NCI-H1105 (cell line): Measurements from ENCODE around the gene FAR2.
A peak's percentile ranks its signal among the peaks of the same experiment; 100 is the strongest.
"Not testable (repeated sequence)": the region's sequence is repeated elsewhere in the genome, so short reads cannot be mapped to it uniquely, and the experiment has no call there.

ENCODE experiments used
- DNase-seq: peaks from one replicate; lab custom pipeline; 2025; lab: John Stamatoyannopoulos, UW

The FAR2 gene

GRCh38 chr12:29152981-29153630 lies 4.0 kb downstream of the FAR2 start:
- DNase-seq = peak; percentile 67

- DNase-seq = no peak
Observed at GRCh38 chr12:29155079-29155478, 6.0 kb downstream of the FAR2 start.

GRCh38 chr12:29157486-29157946 lies 8.4 kb downstream of the FAR2 start:
- no peak for DNase-seq

GRCh38 chr12:29158115-29158763 lies 9.2 kb downstream of the FAR2 start:
- no peak for DNase-seq

- no peak for DNase-seq
Observed at GRCh38 chr12:29159661-29160060, 10.6 kb downstream of the FAR2 start.

- no peak for DNase-seq
Observed at GRCh38 chr12:29160230-29160629, 11.2 kb downstream of the FAR2 start.

- no peak for DNase-seq
Observed at GRCh38 chr12:29163146-29163545, 14.1 kb downstream of the FAR2 start.

- no peak for DNase-seq
Observed at GRCh38 chr12:29164477-29165393, 15.7 kb downstream of the FAR2 start.

- DNase-seq = no peak
Observed at GRCh38 chr12:29167445-29167844, 18.4 kb downstream of the FAR2 start.

- DNase-seq = no peak
Observed at GRCh38 chr12:29167988-29168387, 18.9 kb downstream of the FAR2 start.

- not testable (repeated sequence) for DNase-seq
Observed at GRCh38 chr12:29169978-29170377, 20.9 kb downstream of the FAR2 start.

GRCh38 chr12:29170478-29171084 lies 21.5 kb downstream of the FAR2 start:
- DNase-seq = not testable (repeated sequence)

GRCh38 chr12:29171421-29172258 lies 22.6 kb downstream of the FAR2 start:
- no peak for DNase-seq

- no peak for DNase-seq
Observed at GRCh38 chr12:29176941-29177340, 27.9 kb downstream of the FAR2 start.

- DNase-seq = not testable (repeated sequence)
Observed at GRCh38 chr12:29182247-29182646, 33.2 kb downstream of the FAR2 start.

- DNase-seq = no peak
Observed at GRCh38 chr12:29187756-29188155, 38.7 kb downstream of the FAR2 start.

GRCh38 chr12:29191267-29191850 lies 42.3 kb downstream of the FAR2 start:
- DNase-seq = no peak

- DNase-seq = no peak
Observed at GRCh38 chr12:29198901-29199300, 49.8 kb downstream of the FAR2 start.

GRCh38 chr12:29200586-29200985 lies 51.5 kb downstream of the FAR2 start:
- peak; percentile 85 for DNase-seq

- no peak for DNase-seq
Observed at GRCh38 chr12:29201296-29201695, 52.2 kb downstream of the FAR2 start.

- no peak for DNase-seq
Observed at GRCh38 chr12:29201746-29202145, 52.7 kb downstream of the FAR2 start.
